EH (cell line): ENCODE results near the gene BHLHE40.
A peak's percentile ranks its signal among the peaks of the same experiment; 100 is the strongest.

Experiments used
- DNase-seq: peaks from one replicate; pipeline ENCODE4 v3.0.0-alpha.2; 2015; ENCODE audit warnings: low read depth

The BHLHE40 gene

GRCh38 chr3:4979428-4980228, at the start of gene BHLHE40:
BHLHE40 (plus strand) TSS chr3:4979437; CDS start chr3:4979719, 282 bp downstream.
- DNase-seq, result no peak

- no peak for DNase-seq
Observed at GRCh38 chr3:4930501-4930900, 48.7 kb upstream of the BHLHE40 start.

GRCh38 chr3:4934050-4934449, 45.2 kb upstream of the BHLHE40 start:
- no peak for DNase-seq

- DNase-seq, result no peak
Observed at GRCh38 chr3:4935347-4935746, 43.9 kb upstream of the BHLHE40 start.

- no peak for DNase-seq
Observed at GRCh38 chr3:4936982-4937614, 42.1 kb upstream of the BHLHE40 start.

- peak; percentile 13 for DNase-seq
Observed at GRCh38 chr3:4938281-4938982, 40.8 kb upstream of the BHLHE40 start.

- peak; percentile 59 for DNase-seq
Observed at GRCh38 chr3:4939276-4939675, 40.0 kb upstream of the BHLHE40 start.

- no peak for DNase-seq
Observed at GRCh38 chr3:4940985-4941384, 38.3 kb upstream of the BHLHE40 start.

GRCh38 chr3:4943549-4943948, 35.7 kb upstream of the BHLHE40 start:
- no peak for DNase-seq

GRCh38 chr3:4945324-4945723, 33.9 kb upstream of the BHLHE40 start:
- no peak for DNase-seq

GRCh38 chr3:4947028-4947427, 32.2 kb upstream of the BHLHE40 start:
- DNase-seq, result no peak

- DNase-seq, result peak; percentile 36
Observed at GRCh38 chr3:4948395-4948794, 30.8 kb upstream of the BHLHE40 start.

- no peak for DNase-seq
Observed at GRCh38 chr3:4949004-4949403, 30.2 kb upstream of the BHLHE40 start.

GRCh38 chr3:4949659-4950058, 29.6 kb upstream of the BHLHE40 start:
- peak; percentile 8 for DNase-seq

- no peak for DNase-seq
Observed at GRCh38 chr3:4950351-4950784, 28.9 kb upstream of the BHLHE40 start.

- DNase-seq, result no peak
Observed at GRCh38 chr3:4950948-4951347, 28.3 kb upstream of the BHLHE40 start.

- no peak for DNase-seq
Observed at GRCh38 chr3:4953119-4953518, 26.1 kb upstream of the BHLHE40 start.

GRCh38 chr3:4954256-4955000, 24.8 kb upstream of the BHLHE40 start:
- no peak for DNase-seq

GRCh38 chr3:4956099-4956498, 23.1 kb upstream of the BHLHE40 start:
- no peak for DNase-seq

- no peak for DNase-seq
Observed at GRCh38 chr3:4956738-4957137, 22.5 kb upstream of the BHLHE40 start.

- DNase-seq, result no peak
Observed at GRCh38 chr3:4957978-4958377, 21.3 kb upstream of the BHLHE40 start.

GRCh38 chr3:4959180-4959579, 20.1 kb upstream of the BHLHE40 start:
- no peak for DNase-seq
